Stimulated activated CD4-positive, alpha-beta T cell treated with anti-CD3 and anti-CD28 coated beads, Interleukin-4, amount 100 ng/mL, for 4 hours (primary cell): ENCODE data around the gene DENND2C.

Experiments used
- DNase-seq, 2 experiments: peaks; one replicate each; pipeline ENCODE4 v3.0.0-alpha.2; 2020

DENND2C gene

GRCh38 chr1:114540272-114540671 lies 129.6 kb downstream of the DENND2C start:
- no peak for DNase-seq

- no peak for DNase-seq
Observed at GRCh38 chr1:114536043-114536442, 133.8 kb downstream of the DENND2C start.

- DNase-seq, result no peak
Observed at GRCh38 chr1:114535401-114535800, 134.4 kb downstream of the DENND2C start.
